GM21367 (cell line): ENCODE results near the gene COL21A1.

Experiments
- ATAC-seq: cut with Tn5 transposase; IDR thresholded peaks from one replicate; pipeline ENCODE4 v1.9.1; 2021; ENCODE audit not compliant: unreplicated experiment

The COL21A1 gene

GRCh38 chr6:56246541-56246880, 869 bp downstream of the COL21A1 start:
- ATAC-seq, result no peak

- no peak for ATAC-seq
Measured at GRCh38 chr6:56245903-56246351, 1.5 kb downstream of the COL21A1 start.

GRCh38 chr6:56244528-56245253, 2.7 kb downstream of the COL21A1 start:
- no peak for ATAC-seq

GRCh38 chr6:56244089-56244488, 3.3 kb downstream of the COL21A1 start:
- no peak for ATAC-seq

- ATAC-seq, result peak; percentile 71
Measured at GRCh38 chr6:56243518-56244070, 3.8 kb downstream of the COL21A1 start.

- ATAC-seq, result no peak
Measured at GRCh38 chr6:56242346-56242745, 5.0 kb downstream of the COL21A1 start.

GRCh38 chr6:56241124-56241802, 6.1 kb downstream of the COL21A1 start:
- ATAC-seq, result no peak

GRCh38 chr6:56238352-56238751, 9.0 kb downstream of the COL21A1 start:
- ATAC-seq, result no peak

- ATAC-seq, result no peak
Measured at GRCh38 chr6:56235245-56235644, 12.1 kb downstream of the COL21A1 start.

- ATAC-seq, result no peak
Measured at GRCh38 chr6:56232436-56232835, 14.9 kb downstream of the COL21A1 start.

GRCh38 chr6:56231827-56232226, 15.6 kb downstream of the COL21A1 start:
- ATAC-seq, result no peak

GRCh38 chr6:56230976-56231566, 16.3 kb downstream of the COL21A1 start:
- no peak for ATAC-seq

- ATAC-seq, result no peak
Measured at GRCh38 chr6:56227071-56227879, 20.1 kb downstream of the COL21A1 start.

GRCh38 chr6:56223995-56224394, 23.4 kb downstream of the COL21A1 start:
- no peak for ATAC-seq

- no peak for ATAC-seq
Measured at GRCh38 chr6:56222499-56222898, 24.9 kb downstream of the COL21A1 start.

- no peak for ATAC-seq
Measured at GRCh38 chr6:56220078-56220477, 27.3 kb downstream of the COL21A1 start.

- no peak for ATAC-seq
Measured at GRCh38 chr6:56214703-56215101, 32.7 kb downstream of the COL21A1 start.

- no peak for ATAC-seq
Measured at GRCh38 chr6:56214041-56214702, 33.2 kb downstream of the COL21A1 start.

GRCh38 chr6:56211724-56212123, 35.7 kb downstream of the COL21A1 start:
- no peak for ATAC-seq

- ATAC-seq, result no peak
Measured at GRCh38 chr6:56204134-56204533, 43.2 kb downstream of the COL21A1 start.

GRCh38 chr6:56199956-56200355, 47.4 kb downstream of the COL21A1 start:
- no peak for ATAC-seq
